Smooth muscle cell (in vitro differentiated cells): ENCODE measurements around the gene TCF7L1. TPM values are rescaled to one million over a fixed set of nuclear protein-coding genes. Genes with fewer than 3 reads are reported as not detected.

Source experiments
- DNase-seq: peaks from one replicate; lab custom pipeline; 2025; ENCODE audit not compliant: unreplicated experiment; lab: John Stamatoyannopoulos, UW
- H2AFZ ChIP-seq: fragments of 200-600 bp; sonication (generic); 2 replicates; pipeline ENCODE4 v1.6.0; 2016; ENCODE audit warnings: antibody characterized with exemption, low read depth, mild to moderate bottlenecking
- H3F3A ChIP-seq: fragments of 200-600 bp; sonication (generic); 2 replicates; pipeline ENCODE4 v1.6.0; 2017; ENCODE audit warnings: antibody characterized with exemption, low read depth
- H3K27ac ChIP-seq: fragments of 200-600 bp; sonication (generic); 2 replicates; pipeline ENCODE4 v1.5.1; 2016; ENCODE audit warnings: low read depth, mild to moderate bottlenecking
- H3K27me3 ChIP-seq: fragments of 200-600 bp; sonication (generic); 2 replicates; pipeline ENCODE4 v1.6.1; 2016; ENCODE audit warnings: low read depth, mild to moderate bottlenecking
- H3K36me3 ChIP-seq: fragments of 200-600 bp; sonication (generic); 2 replicates; pipeline ENCODE4 v1.5.1; 2016; ENCODE audit warnings: low read depth
- H3K4me1 ChIP-seq: fragments of 200-600 bp; sonication (generic); 2 replicates; pipeline ENCODE4 v1.5.1; 2016; ENCODE audit warnings: low read depth
- H3K4me2 ChIP-seq: fragments of 200-600 bp; sonication (generic); 2 replicates; pipeline ENCODE4 v1.6.0; 2016; ENCODE audit warnings: mild to moderate bottlenecking
- H3K4me3 ChIP-seq: fragments of 200-600 bp; sonication (generic); 2 replicates; pipeline ENCODE4 v1.5.1; 2016; ENCODE audit warnings: mild to moderate bottlenecking
- H3K79me2 ChIP-seq: fragments of 200-600 bp; sonication (generic); 2 replicates; pipeline ENCODE4 v1.6.0; 2016; ENCODE audit warnings: low read depth, mild to moderate bottlenecking
- H3K9ac ChIP-seq: fragments of 200-600 bp; sonication (generic); 2 replicates; pipeline ENCODE4 v1.6.0; 2016; ENCODE audit warnings: low read depth
- H3K9me3 ChIP-seq: fragments of 200-600 bp; sonication (generic); replicated peaks from 2 replicates; pipeline ENCODE4 v1.5.1; 2016; ENCODE audit warnings: low read depth
- H4K20me1 ChIP-seq: fragments of 200-600 bp; sonication (generic); 2 replicates; pipeline ENCODE4 v1.6.0; 2016; ENCODE audit warnings: low read depth
- CTCF ChIP-seq: fragments of 200-600 bp; sonication (generic); IDR thresholded peaks from 2 replicates; pipeline ENCODE4 v1.5.1; 2017; ENCODE audit warnings: borderline replicate concordance, mild to moderate bottlenecking, antibody characterized with exemption; ENCODE audit not compliant: insufficient read depth, poor library complexity, severe bottlenecking
- WGBS: methylation state at CpG from one replicate; pipeline ENCODE4 v1.1.7; 2016; ENCODE audit warnings: low lambda C conversion rate; 5-methylcytosine and 5-hydroxymethylcytosine counted together
- polyA plus RNA-seq: library from polyadenylated mRNA; unstranded; fragments of >200 nt; fragmentation: Nextera tagmentation; extraction: Ambion mirVana; gene quantifications from 2 replicates; pipeline ENCODE4 v1.2.1, GENCODE V29; 2016
- total RNA-seq: library from RNA; depleted of rRNA; stranded (reverse); fragments of >200 nt; gene quantifications from 2 replicates; pipeline ENCODE4 v1.2.3, GENCODE V29; 2014

The TCF7L1 gene
- total and polyA plus RNA-seq, 2 experiments from 2014 or later: 4.5 to 15.2 TPM

- Histone ChIP-seq H3K36me3 (no peaks in the 10 kb centered on the region), H2AFZ (no peak overlapping the region), H3K79me2 (peaks cover 49% of the 10 kb centered on the region), H3K4me3 (no peak overlapping the region), H3K4me2 (no peak overlapping the region), H3K27me3 (no peaks in the 10 kb centered on the region), H3K9ac (no peak overlapping the region), H3K9me3 (no peaks in the 10 kb centered on the region), H3K4me1 (peaks cover 15% of the 10 kb centered on the region), H3F3A (no peaks in the 10 kb centered on the region), H4K20me1 (peaks cover 76% of the 10 kb centered on the region), H3K27ac (no peak overlapping the region)
- TF ChIP-seq CTCF: no peak
- no peak for DNase-seq
- WGBS: 92% methylated on average over 10 of the region's 10 CpGs
These were observed 38.7 kb downstream of the TCF7L1 start for GRCh38 chr2:85171916-85172315.

GRCh38 chr2:85173909-85174308 lies 40.7 kb downstream of the TCF7L1 start:
- 95% methylated on average over 9 of the region's 9 CpGs for WGBS
- no peak for TF ChIP-seq CTCF
- no peak overlapping the region for H3K4me3 ChIP-seq
- no peak overlapping the region for H3K9ac ChIP-seq
- H3K27me3 ChIP-seq: no peaks in the 10 kb centered on the region
- DNase-seq: no peak
- no peaks in the 10 kb centered on the region for H3K36me3 ChIP-seq
- H3F3A ChIP-seq: no peaks in the 10 kb centered on the region
- no peak overlapping the region for H3K4me2 ChIP-seq
- peaks cover 19% of the 10 kb centered on the region for H3K4me1 ChIP-seq
- H3K79me2 ChIP-seq: peaks cover 40% of the 10 kb centered on the region
- peaks cover 80% of the 10 kb centered on the region for H4K20me1 ChIP-seq
- H3K9me3 ChIP-seq: no peaks in the 10 kb centered on the region
- H2AFZ ChIP-seq: no peak overlapping the region
- no peak overlapping the region for H3K27ac ChIP-seq

GRCh38 chr2:85174943-85175342 lies 41.8 kb downstream of the TCF7L1 start:
- Histone ChIP-seq H3K36me3 (no peaks in the 10 kb centered on the region), H3K4me3 (no peak overlapping the region), H3K4me1 (peaks cover 27% of the 10 kb centered on the region), H3K9ac (no peak overlapping the region), H3K79me2 (peaks cover 36% of the 10 kb centered on the region), H3K9me3 (no peaks in the 10 kb centered on the region), H3K4me2 (no peak overlapping the region), H2AFZ (no peak overlapping the region), H3K27ac (no peak overlapping the region), H3K27me3 (no peaks in the 10 kb centered on the region), H3F3A (no peaks in the 10 kb centered on the region), H4K20me1 (peaks cover 80% of the 10 kb centered on the region)
- WGBS: 90% methylated on average over 6 of the region's 6 CpGs
- no peak for DNase-seq
- no peak for TF ChIP-seq CTCF
